MM.1S (cell line): Measurements from ENCODE around the gene PXMP2.
A peak's percentile ranks its signal among the peaks of the same experiment; 100 is the strongest.
"Not testable (repeated sequence)": the region's sequence is repeated elsewhere in the genome, so short reads cannot be mapped to it uniquely, and the experiment has no call there.

Experiments
- DNase-seq: peaks from one replicate; pipeline ENCODE4 v3.0.0-alpha.2; 2015
- H2AFZ ChIP-seq: fragments of 300-600 bp; sonication (generic); 2 replicates; pipeline ENCODE4 v1.6.0; 2016; ENCODE audit warnings: antibody characterized with exemption, low read length
- H3F3A ChIP-seq: fragments of 300-600 bp; sonication (generic); 2 replicates; pipeline ENCODE4 v1.6.1; 2016; ENCODE audit warnings: mild to moderate bottlenecking, antibody characterized with exemption, low read length, moderate library complexity, mixed read lengths; ENCODE audit not compliant: insufficient read depth
- H3K27ac ChIP-seq: fragments of 300-600 bp; sonication (generic); 2 replicates; pipeline ENCODE4 v1.5.1; 2016; ENCODE audit warnings: mild to moderate bottlenecking, low read length
- H3K27me3 ChIP-seq: fragments of 300-600 bp; sonication (generic); replicated peaks from 2 replicates; pipeline ENCODE4 v1.6.0; 2016; ENCODE audit warnings: low read length; ENCODE audit not compliant: insufficient read depth
- H3K36me3 ChIP-seq: fragments of 300-600 bp; sonication (generic); replicated peaks from 2 replicates; pipeline ENCODE4 v1.6.1; 2016; ENCODE audit warnings: mild to moderate bottlenecking, low read length, mixed read lengths; ENCODE audit not compliant: insufficient read depth
- H3K4me1 ChIP-seq: fragments of 300-600 bp; sonication (generic); 2 replicates; pipeline ENCODE4 v1.6.1; 2016; ENCODE audit warnings: low read length, mixed read lengths
- H3K4me2 ChIP-seq: fragments of 300-600 bp; sonication (generic); 2 replicates; pipeline ENCODE4 v1.6.0; 2016; ENCODE audit warnings: low read depth, low read length
- H3K4me3 ChIP-seq: fragments of 300-600 bp; sonication (generic); 2 replicates; pipeline ENCODE4 v1.5.1; 2016; ENCODE audit warnings: low read length, mixed read lengths
- H3K79me2 ChIP-seq: fragments of 300-600 bp; sonication (generic); 2 replicates; pipeline ENCODE4 v1.6.1; 2016; ENCODE audit warnings: mixed run types, low read length, mixed read lengths
- H3K9ac ChIP-seq: fragments of 300-600 bp; sonication (generic); 2 replicates; pipeline ENCODE4 v1.6.1; 2016; ENCODE audit warnings: low read length, mixed read lengths
- H3K9me2 ChIP-seq: fragments of 300-600 bp; sonication (generic); replicated peaks from 2 replicates; pipeline ENCODE4 v1.6.1; 2016; ENCODE audit warnings: mild to moderate bottlenecking, low read length, mixed read lengths; ENCODE audit not compliant: insufficient read depth
- H3K9me3 ChIP-seq: fragments of 300-600 bp; sonication (generic); replicated peaks from 2 replicates; pipeline ENCODE4 v1.6.1; 2016; ENCODE audit warnings: mild to moderate bottlenecking, low read length, mixed read lengths; ENCODE audit not compliant: insufficient read depth
- H4K20me1 ChIP-seq: fragments of 300-600 bp; sonication (generic); 2 replicates; pipeline ENCODE4 v1.6.1; 2016; ENCODE audit warnings: mild to moderate bottlenecking, low read length, moderate library complexity, mixed read lengths; ENCODE audit not compliant: insufficient read depth
- CTCF ChIP-seq: fragments of 300-600 bp; sonication (generic); IDR thresholded peaks from 2 replicates; pipeline ENCODE4 v1.5.1; 2016; ENCODE audit warnings: antibody characterized with exemption, low read length, mixed read lengths
- EZH2 ChIP-seq: fragments of 300-600 bp; sonication (generic); optimal IDR thresholded peaks from 2 replicates; pipeline ENCODE3; 2017; ENCODE audit warnings: low read depth, mild to moderate bottlenecking, antibody characterized with exemption, low read length, mixed read lengths
- EZH2phosphoT487 ChIP-seq: fragments of 300-600 bp; sonication (generic); IDR thresholded peaks from 2 replicates; pipeline ENCODE4 v1.6.1; 2018; ENCODE audit warnings: antibody characterized with exemption, low read length

PXMP2 gene

DNA sequence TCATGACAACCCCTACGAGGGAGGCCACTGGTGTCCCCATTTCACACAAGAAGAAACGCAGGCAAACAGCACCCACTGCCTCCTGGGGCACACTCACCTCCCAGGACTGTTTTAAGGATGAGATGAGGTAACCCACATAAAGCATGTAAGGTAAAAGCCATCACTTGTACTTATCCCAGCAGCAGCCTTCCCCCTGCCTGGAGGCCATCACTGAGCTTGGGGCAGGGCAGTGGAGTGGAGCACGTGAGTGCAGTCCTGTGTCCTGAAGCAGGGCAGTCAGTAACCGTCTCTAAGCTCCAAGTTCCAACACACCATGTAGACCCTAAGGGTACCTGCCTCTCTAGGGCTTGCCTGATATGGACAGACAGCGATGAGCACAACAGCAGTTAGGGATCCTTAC lies 2.0 kb upstream of the PXMP2 start:
- no peaks in the 10 kb centered on the region for H3F3A ChIP-seq
- no peaks in the 10 kb centered on the region for H3K27me3 ChIP-seq
- TF ChIP-seq EZH2phosphoT487 (no peak), CTCF (no peak), EZH2 (no peak)
- H3K9me2 ChIP-seq: no peaks in the 10 kb centered on the region
- no peak overlapping the region for H3K27ac ChIP-seq
- H3K9ac ChIP-seq: no peak overlapping the region
- no peaks in the 10 kb centered on the region for H3K4me1 ChIP-seq
- no peaks in the 10 kb centered on the region for H3K36me3 ChIP-seq
- DNase-seq: no peak
- no peaks in the 10 kb centered on the region for H4K20me1 ChIP-seq
- H3K4me2 ChIP-seq: no peak overlapping the region
- no peak overlapping the region for H2AFZ ChIP-seq
- H3K4me3 ChIP-seq: no peak overlapping the region
- H3K9me3 ChIP-seq: no peaks in the 10 kb centered on the region
- peaks cover 46% of the 10 kb centered on the region for H3K79me2 ChIP-seq

DNA sequence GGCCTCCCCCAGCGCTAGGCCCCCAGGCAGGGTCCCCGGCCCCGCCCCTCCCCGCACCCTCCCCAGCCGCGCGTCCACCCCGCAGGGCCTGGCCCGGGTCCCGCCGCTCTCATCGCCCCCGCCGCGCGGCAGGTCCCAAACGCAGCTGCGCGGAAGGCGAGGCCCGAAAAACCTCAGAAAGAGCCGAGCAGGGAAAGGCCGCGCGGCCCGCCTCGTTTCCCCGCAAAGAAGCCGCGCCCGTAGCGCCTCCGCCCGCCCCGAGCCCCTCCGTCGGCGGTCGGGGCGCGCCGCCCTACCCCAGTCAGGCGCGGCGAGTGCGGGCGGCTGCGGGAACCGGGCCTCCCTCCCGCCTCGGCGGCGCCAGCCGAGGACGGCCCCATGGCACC lies 569 bp upstream of the PXMP2 start:
- H2AFZ ChIP-seq: no peak overlapping the region
- no peaks in the 10 kb centered on the region for H3K27me3 ChIP-seq
- H3K9ac ChIP-seq: peak overlapping the region; percentile 46; the same call in 1 of the 2 replicates
- H3K9me3 ChIP-seq: no peaks in the 10 kb centered on the region
- H4K20me1 ChIP-seq: no peaks in the 10 kb centered on the region
- H3K79me2 ChIP-seq: peaks cover 33% of the 10 kb centered on the region
- H3K36me3 ChIP-seq: no peaks in the 10 kb centered on the region
- TF ChIP-seq EZH2phosphoT487 (no peak), EZH2 (no peak), CTCF (no peak)
- H3K4me1 ChIP-seq: no peaks in the 10 kb centered on the region
- H3K4me3 ChIP-seq: peak overlapping the region; percentile 46; the same call in 1 of the 2 replicates
- no peak for DNase-seq
- H3K4me2 ChIP-seq: no peak overlapping the region
- H3K9me2 ChIP-seq: no peaks in the 10 kb centered on the region
- H3F3A ChIP-seq: no peaks in the 10 kb centered on the region
- peak overlapping the region; percentile 45; the same call in 1 of the 2 replicates for H3K27ac ChIP-seq

GRCh38 chr12:132689227-132689626 lies 1.8 kb downstream of the PXMP2 start:
- H3F3A ChIP-seq: no peaks in the 10 kb centered on the region
- no peaks in the 10 kb centered on the region for H3K4me1 ChIP-seq
- H3K9me3 ChIP-seq: no peaks in the 10 kb centered on the region
- TF ChIP-seq EZH2phosphoT487: no peak
- H3K4me3 ChIP-seq: no peak overlapping the region
- H2AFZ ChIP-seq: no peak overlapping the region
- no peak overlapping the region for H3K9ac ChIP-seq
- no peaks in the 10 kb centered on the region for H4K20me1 ChIP-seq
- no peaks in the 10 kb centered on the region for H3K36me3 ChIP-seq
- peaks cover 19% of the 10 kb centered on the region for H3K79me2 ChIP-seq
- H3K27ac ChIP-seq: no peak overlapping the region
- DNase-seq: no peak
- no peaks in the 10 kb centered on the region for H3K27me3 ChIP-seq
- no peaks in the 10 kb centered on the region for H3K9me2 ChIP-seq
- H3K4me2 ChIP-seq: no peak overlapping the region

GRCh38 chr12:132690112-132690511 lies 2.7 kb downstream of the PXMP2 start:
- Histone ChIP-seq H3K4me2 (no peak overlapping the region), H3F3A (no peaks in the 10 kb centered on the region), H3K9me2 (no peaks in the 10 kb centered on the region), H3K27me3 (no peaks in the 10 kb centered on the region), H3K4me3 (no peak overlapping the region), H3K36me3 (no peaks in the 10 kb centered on the region), H3K79me2 (peaks cover 17% of the 10 kb centered on the region), H3K9ac (no peak overlapping the region), H3K27ac (no peak overlapping the region), H3K9me3 (no peaks in the 10 kb centered on the region), H3K4me1 (no peaks in the 10 kb centered on the region), H2AFZ (no peak overlapping the region), H4K20me1 (no peaks in the 10 kb centered on the region)
- TF ChIP-seq EZH2 (no peak), EZH2phosphoT487 (no peak), CTCF (no peak)
- no peak for DNase-seq

DNA sequence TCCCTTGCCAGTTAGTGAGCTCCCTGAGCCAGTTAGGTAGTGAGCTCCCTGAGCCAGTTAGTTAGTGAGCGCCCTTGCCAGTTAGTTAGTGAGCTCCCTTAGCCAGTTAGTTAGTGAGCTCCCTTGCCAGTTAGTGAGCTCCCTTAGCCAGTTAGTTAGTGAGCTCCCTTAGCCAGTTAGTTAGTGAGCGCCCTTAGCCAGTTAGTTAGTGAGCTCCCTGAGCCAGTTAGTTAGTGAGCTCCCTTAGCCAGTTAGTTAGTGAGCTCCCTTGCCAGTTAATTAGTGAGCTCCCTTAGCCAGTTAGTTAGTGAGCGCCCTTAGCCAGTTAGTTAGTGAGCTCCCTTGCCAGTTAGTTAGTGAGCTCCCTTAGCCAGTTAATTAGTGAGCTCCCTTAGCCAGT lies 4.6 kb downstream of the PXMP2 start:
- not testable (repeated sequence) for H3K79me2 ChIP-seq, H3K4me1 ChIP-seq, H3K4me3 ChIP-seq, H4K20me1 ChIP-seq, H3K9ac ChIP-seq, H3K36me3 ChIP-seq, H3K27ac ChIP-seq, H3K4me2 ChIP-seq, DNase-seq, H3K9me3 ChIP-seq, H2AFZ ChIP-seq, H3F3A ChIP-seq, H3K9me2 ChIP-seq, H3K27me3 ChIP-seq

GRCh38 chr12:132694888-132695287 lies 7.5 kb downstream of the PXMP2 start:
- not testable (repeated sequence) for H3K4me2 ChIP-seq, H2AFZ ChIP-seq, DNase-seq, H3K9me3 ChIP-seq, H3K4me3 ChIP-seq, H3K27ac ChIP-seq, H3F3A ChIP-seq, H3K27me3 ChIP-seq, H3K4me1 ChIP-seq, H3K9ac ChIP-seq, H3K79me2 ChIP-seq, H3K36me3 ChIP-seq, H4K20me1 ChIP-seq, H3K9me2 ChIP-seq
